GM21515 (cell line): ENCODE data around the gene GLCE.
"Not testable (repeated sequence)": the region's sequence is repeated elsewhere in the genome, so short reads cannot be mapped to it uniquely, and the experiment has no call there.

ENCODE experiments used
- ATAC-seq: cut with Tn5 transposase; IDR thresholded peaks from one replicate; pipeline ENCODE4 v1.9.1; 2021; ENCODE audit not compliant: unreplicated experiment

Gene GLCE

DNA sequence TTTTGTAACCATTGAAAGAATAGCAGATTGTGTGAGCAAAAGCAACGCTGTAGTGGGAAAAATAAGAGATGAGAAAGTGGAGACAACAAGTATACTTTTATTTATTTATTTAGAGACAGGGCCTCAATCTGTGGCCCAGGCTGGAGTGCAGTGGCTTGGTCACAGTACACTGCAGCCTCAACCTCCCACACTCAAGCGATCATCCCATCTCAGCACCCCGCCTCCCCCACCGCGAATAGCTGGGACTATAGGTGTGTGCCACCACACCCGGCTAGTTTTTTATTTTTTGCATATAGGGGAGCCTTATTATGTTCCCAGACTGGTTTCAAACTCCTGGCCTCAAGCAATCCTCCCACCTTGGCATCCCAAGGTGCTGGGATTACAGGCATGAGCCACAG is 1.6 kb upstream of the GLCE start:
- no peak for ATAC-seq

DNA sequence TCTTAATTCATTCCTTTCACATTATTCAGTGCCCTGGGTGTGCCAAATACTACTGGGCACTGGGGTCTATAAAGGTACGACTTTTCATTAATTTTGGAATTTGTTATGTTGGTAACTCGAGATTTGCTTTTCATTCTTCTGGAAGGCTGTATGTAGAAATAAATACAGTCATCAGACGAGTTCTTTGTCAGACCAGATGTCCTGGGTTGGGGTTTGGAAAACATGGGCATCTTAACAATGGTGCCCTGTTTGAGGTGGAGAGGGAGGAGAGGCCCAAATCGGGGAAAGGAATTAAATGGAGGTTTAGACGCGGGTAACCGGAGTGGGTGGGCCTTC is 662 bp upstream of the GLCE start:
- ATAC-seq, result no peak

DNA sequence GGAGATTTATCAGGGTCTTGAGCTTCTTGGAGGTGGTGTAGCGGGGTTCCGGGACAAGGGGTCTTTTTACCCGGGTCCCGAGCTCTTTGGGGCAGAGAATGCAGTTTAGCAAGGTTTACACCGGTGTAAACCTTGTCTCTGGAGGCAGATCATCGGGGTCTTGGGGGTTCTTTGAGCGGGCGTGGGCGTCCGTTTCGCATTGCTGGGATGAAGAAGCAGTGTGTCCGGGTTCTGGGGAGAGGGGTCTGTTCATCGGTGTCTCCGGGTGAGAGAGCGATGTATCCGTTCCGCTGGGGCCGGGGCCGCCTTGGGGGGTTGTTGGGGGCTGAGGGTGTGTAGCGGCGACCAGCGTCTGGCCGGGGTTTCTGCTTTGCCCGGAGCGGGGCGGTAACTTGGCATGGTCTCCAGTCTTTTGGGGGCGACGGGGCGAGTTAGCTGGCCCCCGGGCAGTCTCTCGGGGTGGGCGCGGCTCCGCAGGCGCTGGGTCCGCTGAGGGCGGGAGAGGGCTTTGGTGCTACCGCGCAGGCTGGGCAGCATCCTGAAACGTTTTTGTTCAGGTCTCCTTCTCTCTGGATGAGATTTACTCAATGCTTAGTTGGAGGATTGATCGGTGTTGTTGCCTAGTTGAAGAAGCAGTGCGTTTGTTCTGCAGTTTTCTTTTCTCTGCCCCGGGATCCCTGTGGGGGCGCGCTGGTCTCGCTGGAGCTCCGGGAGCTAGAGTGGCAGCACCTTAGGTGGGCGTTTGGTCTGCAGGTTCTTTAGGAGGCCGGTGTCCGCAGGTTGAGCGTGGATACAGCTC is 843 bp downstream of the GLCE start:
- no peak for ATAC-seq

DNA sequence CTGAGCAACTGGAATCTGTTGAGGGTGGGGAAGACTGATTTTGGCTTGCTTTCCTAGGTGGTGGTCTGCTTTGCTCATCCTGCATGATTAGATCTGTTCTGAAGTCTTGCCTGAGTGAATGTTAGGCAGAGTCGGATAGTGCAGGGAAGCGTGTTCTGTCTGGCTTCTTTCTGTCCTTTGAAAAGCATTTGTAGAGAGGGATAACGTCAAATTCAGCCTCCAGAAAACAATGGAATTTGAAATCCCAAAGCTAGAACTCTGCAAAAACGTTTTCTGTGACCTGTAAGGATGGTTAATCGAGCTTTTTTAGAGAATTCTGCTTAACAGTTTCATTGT is 1.4 kb downstream of the GLCE start:
- ATAC-seq, result no peak

DNA sequence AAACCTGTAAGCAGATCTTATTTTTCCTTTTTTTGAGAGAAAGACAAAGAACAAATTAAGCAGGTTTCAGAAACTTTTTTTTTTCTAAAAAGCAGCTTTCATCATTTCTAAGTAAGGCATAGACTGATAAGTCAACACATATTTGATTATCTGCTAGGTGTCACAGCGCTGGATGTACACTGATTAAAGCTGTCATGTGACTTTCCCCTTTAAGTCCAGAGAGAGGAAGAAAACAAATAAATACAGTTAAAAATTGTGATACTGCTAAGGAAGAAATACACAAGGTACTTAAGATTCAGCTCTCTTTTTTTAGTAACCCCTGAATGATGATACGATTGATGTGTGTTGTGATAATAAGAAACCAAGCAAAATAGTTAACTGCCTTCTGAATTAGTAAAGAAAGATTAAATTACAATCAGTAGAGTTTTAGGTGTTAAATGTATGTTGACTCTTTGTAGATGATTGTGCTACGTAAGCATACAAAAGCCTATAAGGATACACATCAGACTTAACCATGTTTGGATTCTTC is 2.8 kb downstream of the GLCE start:
- ATAC-seq, result no peak

DNA sequence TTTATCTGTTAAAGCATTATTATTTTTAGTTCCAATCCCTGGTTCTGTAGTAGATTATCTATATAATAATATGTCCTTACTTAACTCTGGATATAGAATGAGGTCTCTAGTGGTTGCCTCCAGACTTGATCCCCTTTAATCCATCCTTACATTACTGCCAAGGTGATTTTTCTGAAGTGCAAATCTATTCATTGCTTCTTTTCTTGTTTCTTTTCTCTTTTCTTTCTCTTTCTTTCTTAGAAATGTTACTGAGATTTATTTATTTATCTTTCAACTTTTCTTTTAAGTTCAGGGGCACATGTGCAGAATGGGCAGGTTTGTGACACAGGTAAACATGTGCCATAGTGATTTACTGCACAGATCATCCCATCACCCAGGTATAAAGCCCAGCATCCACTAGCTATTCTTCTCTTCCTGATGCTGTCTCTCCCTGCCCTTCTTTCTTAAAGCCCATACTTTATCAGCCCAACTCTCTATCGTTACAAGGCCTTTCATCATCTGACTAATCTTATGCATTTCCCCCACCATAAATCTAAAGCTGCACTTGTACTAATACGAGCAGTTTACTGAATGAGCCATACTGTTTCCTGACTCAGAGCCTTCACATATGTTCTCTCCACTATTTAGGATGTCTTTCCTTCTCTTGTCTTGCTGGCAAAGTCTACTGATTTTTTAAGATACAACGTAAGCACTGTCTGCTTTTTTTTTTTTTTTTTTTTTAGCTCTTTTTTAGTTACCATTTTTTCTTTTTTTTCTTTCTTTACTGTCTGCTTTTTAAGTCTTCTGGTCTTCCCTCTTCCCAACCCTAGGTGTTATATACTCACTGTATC is 4.6 kb downstream of the GLCE start:
- no peak for ATAC-seq

DNA sequence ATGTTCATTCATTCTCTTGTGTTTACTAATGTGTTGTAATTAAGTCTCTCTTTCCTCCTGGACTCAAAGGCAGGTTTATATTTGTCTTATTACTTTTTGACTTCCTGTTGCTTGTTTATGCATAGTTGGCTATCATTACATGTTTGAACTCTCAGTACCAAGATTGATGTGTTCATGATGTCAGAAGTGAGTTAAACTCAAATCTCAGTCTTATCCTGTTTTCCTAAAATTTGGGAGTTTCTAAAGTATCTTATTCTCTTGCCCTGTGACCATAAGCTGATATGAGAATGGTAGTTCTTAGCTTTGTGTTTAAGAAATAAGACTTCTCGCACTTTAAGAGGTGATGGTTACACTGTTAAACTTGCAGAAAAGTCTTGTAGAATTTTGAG is 5.2 kb downstream of the GLCE start:
- ATAC-seq, result no peak

DNA sequence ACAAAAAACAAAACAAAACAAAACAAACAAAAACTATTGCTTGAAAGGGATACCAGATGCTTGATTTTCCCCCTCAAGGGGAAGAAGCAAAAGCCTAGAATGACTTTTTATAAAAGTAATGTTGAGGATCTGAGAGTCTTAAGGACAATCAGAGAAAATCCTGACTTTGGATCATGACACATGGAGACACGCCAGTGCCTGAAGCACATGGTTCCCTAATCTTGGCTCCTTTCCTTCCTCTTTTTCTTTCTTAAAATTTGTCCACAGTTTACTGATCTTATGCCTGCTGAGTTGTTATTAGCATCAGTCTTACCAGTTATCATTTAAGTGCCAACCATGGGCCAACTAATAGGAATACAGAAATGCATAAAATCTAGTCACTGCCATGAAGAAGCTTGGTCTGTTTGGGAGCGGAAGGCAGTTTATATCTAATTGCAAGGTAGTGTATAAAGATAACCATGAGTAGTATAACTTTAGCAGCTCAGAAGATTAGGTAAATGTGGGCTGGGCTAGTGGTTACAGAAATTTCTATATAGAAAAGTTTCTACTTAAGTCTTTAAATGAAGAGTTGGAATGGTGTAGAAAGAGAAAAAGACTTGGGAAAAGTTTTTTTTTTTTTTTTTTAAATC is 6.9 kb downstream of the GLCE start:
- ATAC-seq, result no peak

DNA sequence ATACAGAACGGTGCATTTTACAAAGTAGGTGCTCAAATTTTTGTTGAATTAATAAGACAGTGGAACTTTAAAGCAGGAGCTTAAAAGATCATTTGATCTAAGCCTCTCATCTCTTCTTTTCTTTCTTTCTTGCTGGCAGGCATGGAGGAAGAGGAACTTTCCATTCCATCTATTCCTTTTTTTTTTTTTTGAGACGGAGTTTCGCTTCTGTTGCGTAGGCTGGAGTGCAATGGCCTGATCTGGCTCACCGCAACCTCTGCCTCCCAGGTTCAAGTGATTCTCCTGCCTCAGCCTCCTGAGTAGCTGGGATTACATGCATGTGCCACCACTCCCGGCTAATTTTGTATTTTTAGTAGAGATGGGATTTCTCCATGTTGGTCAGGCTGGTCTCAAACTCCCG is 7.9 kb downstream of the GLCE start:
- not testable (repeated sequence) for ATAC-seq

DNA sequence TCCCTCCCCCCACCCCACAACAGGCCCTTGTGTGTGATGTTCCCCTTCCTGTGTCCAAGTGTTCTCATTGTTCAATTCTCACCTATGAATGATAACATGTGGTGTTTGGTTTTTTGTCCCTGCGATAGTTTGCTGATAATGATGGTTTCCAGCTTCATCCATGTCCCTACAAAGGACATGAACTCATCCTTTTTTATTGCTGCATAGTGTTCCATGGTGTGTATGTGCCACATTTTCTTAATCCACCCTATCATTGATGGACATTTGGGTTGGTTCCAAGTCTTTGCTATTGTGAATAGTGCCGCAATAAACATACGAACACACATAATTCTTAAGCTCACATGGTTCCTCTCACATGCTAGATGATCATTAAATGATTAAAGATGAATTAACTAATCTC is 9.1 kb downstream of the GLCE start:
- not testable (repeated sequence) for ATAC-seq

DNA sequence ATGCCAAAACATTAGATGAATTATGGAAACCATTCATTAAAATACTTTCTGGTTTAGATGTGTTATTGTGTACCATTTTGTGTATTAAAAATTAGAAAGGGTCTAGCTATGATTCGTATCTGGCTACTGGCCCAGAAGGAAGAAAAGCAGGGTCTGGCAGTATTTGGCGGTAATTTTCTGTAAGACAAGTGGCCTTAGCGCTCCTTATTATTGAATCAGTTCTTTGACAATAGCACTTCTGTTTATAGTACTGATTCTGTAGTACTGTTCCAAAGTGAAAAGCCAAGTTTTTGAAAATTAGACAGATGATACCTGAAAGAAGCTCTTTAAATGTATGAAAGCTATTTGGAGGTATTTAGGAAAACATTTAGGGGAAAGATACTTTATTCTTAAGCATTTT is 10.2 kb downstream of the GLCE start:
- ATAC-seq, result no peak

DNA sequence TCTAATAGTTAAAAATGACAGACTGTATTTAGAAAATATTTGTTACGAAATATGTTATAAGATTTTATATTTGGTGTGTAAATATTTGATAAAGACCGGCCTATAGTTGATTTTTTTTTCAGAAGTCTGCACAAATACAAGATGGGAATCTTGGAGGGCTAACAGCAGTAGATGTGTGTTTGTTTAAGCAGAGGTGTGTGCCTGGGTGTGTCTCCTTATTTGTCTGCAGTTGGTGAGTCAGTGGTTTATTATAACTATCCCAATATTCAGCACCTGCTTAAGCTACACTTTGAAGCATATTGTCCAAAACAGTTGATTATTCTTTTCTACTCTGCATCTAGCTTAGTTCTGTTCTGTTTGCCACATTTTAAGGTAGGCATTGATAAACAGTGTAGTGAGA is 12.4 kb downstream of the GLCE start:
- ATAC-seq, result no peak

DNA sequence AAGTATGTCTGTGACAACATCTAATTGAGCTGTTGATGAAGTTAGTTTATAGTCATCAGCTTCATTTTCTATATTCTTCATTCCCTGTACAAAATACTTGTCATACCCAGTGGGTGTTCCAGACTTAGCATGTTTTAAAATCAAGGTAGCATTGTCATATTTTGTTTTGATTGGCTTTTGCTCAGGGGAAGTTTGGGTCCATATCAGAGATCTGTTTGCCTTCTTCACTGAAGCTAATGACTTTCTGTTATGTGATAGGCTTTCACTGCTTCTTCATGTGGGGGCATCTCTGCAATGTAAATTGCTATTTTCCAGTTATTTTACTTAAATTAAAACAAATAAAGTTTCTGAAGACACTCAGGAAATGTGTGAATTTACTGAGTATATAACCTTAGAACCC is 15.1 kb downstream of the GLCE start:
- ATAC-seq, result no peak

DNA sequence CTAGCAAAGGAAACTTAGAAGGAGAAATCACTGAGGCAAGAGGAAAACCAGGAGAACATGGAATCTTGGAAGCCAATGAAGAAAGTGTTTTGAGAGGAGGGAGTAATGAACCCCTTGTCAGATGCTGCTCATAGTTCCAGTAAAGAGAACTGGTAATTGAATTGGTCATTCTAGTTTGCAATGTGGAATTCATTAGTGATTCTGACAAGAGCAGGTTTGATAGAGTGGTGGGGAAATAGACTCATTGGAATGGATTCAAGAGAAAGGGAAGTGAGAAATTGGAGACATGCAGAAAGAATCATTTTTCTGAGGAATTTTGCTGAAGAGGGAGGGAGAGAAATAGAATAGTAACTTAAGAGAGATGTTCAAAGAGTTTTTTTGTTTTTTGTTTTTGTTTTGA is 21.0 kb downstream of the GLCE start:
- ATAC-seq, result no peak

DNA sequence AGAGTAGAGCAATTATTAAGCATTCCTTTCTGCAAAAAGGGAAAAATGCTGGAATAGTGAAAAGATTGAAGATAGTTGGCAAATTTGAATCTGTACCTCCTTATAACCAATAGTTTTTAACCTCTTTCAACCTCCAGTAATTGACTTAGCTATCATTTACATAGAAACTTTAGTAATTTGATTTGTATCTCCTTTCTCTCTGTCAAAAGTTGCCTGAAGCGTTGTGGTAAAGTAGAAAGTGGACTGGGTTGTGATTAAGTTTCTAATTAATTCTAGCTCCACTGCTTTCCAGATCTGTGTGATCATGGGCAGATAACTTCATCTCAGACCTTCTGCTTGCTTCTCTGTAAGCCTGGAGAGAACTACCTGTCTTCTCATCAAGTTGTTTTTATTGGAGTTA is 24.8 kb downstream of the GLCE start:
- ATAC-seq, result no peak

DNA sequence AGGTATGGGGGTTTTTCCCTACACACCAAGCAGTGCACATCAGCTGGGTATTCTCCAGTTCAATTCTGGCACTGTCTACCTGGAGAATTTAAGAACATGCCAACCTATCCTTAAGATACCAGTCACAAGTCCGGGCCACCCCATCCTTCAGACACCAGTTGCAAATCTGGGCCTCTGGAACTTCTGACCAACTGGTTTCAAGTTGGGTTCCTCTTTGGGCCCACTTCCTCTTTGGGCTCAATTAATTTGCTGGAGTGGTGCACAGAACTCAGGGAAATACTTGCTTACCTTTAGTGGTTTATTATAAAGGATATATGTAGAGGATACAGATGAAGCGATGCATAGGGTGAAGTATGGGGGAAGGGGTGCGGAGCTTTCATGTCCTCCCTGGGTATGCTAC is 25.3 kb downstream of the GLCE start:
- ATAC-seq, result no peak

DNA sequence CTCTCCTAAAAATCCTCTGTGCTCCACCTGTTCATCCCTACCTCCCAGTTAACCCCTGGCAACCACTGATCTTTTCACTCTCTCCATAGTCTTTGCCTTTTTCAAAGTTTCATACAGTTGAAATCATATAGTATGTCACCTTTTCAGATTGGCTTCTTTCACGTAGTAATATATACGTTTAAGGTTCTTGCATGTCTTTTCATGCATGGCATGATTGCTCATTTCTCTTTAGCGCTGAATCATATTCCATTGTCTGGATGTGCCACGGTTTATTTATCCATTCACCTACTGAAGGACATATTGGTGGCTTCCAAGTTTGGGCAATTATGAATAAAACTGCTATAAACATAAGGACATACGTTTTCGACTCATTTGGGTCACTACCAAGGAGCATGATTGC is 28.7 kb downstream of the GLCE start:
- ATAC-seq, result no peak

DNA sequence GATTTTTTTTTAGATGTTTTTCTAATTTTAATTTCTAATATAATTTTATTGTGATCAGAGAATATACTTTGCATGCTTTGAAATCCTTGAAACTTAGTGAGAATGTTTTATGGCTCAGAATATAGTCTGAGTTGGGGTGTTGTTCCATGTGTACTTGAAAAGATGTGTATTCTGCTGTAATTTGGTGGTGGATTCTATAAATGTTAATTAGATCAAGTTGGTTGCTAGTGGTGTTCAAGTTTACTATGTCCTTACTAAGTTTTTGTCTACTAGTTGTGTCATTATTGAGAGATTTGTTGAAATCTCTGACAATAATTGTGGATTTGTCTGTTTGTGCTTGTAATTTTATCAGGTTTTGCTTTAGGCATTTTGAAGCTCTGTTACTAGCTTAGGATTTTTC is 29.7 kb downstream of the GLCE start:
- ATAC-seq, result no peak

DNA sequence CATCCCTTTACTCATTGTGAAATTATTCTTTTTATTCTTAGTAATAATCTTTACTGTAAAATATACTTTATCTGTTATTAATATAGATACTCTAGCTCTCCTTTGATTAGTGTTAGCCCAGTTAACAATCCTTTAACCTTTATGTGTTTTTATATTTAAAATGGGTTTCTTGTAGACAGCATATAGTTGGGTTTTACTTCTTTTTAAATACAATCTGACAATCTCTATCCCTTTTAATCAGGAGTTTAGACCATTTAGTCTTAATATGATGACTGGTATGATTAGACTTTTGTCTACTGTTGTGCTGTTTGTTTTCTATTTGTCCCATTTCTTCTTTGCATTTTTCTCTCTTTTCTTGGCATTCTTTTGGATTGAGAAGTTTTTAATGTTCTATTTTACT is 30.1 kb downstream of the GLCE start:
- ATAC-seq, result no peak

DNA sequence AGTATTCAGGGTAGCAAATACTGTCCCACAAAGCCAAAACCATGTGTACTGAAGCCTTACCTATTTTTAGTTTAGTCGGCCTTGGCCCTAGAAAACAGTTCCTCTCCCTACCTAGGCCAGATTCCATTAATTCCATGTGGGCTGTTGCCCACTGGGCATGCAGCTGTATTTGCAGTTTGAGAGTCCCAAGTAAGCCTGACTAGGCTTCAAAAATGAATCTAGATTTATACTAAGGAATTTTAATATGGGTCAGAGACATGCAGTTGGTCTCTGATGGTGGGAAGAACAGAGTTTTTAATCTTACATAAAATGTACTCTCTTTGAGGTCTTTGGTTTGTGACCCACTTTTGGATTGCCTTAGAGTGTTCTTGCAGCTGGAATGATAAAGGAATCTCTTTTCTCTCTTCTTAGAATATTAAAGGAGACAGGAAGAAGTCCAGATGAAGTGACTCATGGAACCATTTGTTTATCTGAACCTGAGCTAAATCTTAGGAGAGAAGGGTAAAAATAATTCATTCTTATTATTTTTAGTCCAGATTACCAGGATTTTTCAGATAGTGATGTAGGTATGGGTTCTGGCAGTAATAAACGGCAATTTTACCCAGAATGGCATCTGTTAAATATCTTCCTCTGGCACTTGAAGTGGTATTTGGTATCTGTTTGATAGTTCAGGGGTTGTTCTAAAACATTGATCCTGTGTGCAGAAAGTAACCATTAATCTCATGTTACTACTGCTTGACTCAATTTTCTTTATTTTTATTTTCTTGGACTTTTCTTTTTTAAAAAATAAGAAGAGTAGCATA is 33.8 kb downstream of the GLCE start:
- no peak for ATAC-seq

DNA sequence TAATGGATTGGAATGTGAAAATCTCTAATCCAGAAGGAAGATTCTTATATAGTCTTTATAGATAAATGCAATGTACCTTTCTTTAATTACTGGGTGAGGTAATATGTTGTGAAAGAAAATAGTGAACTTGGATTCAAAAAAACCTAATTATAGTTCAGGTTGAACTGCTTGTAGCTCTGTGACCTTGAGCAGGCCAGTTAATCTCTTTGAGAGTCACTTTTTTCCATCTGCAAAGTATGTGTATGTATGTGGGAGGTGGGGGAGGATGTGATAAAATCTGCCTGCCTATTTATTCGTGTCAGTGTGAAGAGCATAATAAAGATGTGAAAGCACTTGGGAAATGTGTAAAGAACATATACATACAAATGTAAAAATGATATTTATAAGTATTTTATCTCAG is 34.4 kb downstream of the GLCE start:
- ATAC-seq, result no peak
